Left lobe of liver (tissue), 2 donors: ENCODE data around the gene IREB2. TPM values are rescaled to one million over a fixed set of nuclear protein-coding genes. Genes with fewer than 3 reads are reported as not detected.

ENCODE experiments used
- ATAC-seq: fragments of 200-7000 bp; cut with Tn5 transposase; one replicate; pipeline ENCODE4 v1.9.1; 2020; ENCODE audit warnings: mild to moderate bottlenecking, moderate library complexity
- DNase-seq: peaks from one replicate; pipeline ENCODE4 v3.0.0-alpha.2; 2020; ENCODE audit warnings: low spot score
- total RNA-seq: library from RNA; stranded (reverse); gene quantifications from one replicate; pipeline ENCODE4 v1.2.1, GENCODE V29; 2021
- donor health status: DM: no; HTN: no; CAD: no; lungs with moderate emphysema.
- donor health status: DM: no; HTN: yes; CAD: no.

Gene IREB2
- total RNA-seq, 1 donor from 2014 or later: 25.1 TPM

GRCh38 chr15:78405336-78405924 lies 32.6 kb upstream of the IREB2 start:
- DNase-seq: no peak
- ATAC-seq: no peak

- ATAC-seq: no peak
Measured at GRCh38 chr15:78406016-78406585, 31.9 kb upstream of the IREB2 start.

GRCh38 chr15:78407608-78408354 lies 30.2 kb upstream of the IREB2 start:
- ATAC-seq (no peak), DNase-seq (no peak)

More at GRCh38 chr15:78406016-78406585, 31.9 kb upstream of the IREB2 start:
- DNase-seq: no peak

GRCh38 chr15:78408355-78408640 lies 29.7 kb upstream of the IREB2 start:
- ATAC-seq: no peak
- DNase-seq: no peak

- ATAC-seq (no peak), DNase-seq (no peak)
Measured at GRCh38 chr15:78408961-78409360, 29.1 kb upstream of the IREB2 start.

GRCh38 chr15:78411061-78411460 lies 27.0 kb upstream of the IREB2 start:
- DNase-seq (no peak), ATAC-seq (no peak)

- ATAC-seq: peak; percentile 26
- DNase-seq: no peak
Measured at GRCh38 chr15:78414621-78415250, 23.3 kb upstream of the IREB2 start.

GRCh38 chr15:78415284-78415683 lies 22.7 kb upstream of the IREB2 start:
- ATAC-seq (peak; percentile 76), DNase-seq (no peak)

GRCh38 chr15:78417754-78418630 lies 20.0 kb upstream of the IREB2 start:
- DNase-seq (no peak), ATAC-seq (no peak)

- ATAC-seq (peak; percentile 32), DNase-seq (no peak)
Measured at GRCh38 chr15:78418686-78419085, 19.3 kb upstream of the IREB2 start.

GRCh38 chr15:78419367-78419766 lies 18.6 kb upstream of the IREB2 start:
- DNase-seq (no peak), ATAC-seq (no peak)

GRCh38 chr15:78420220-78420619 lies 17.8 kb upstream of the IREB2 start:
- ATAC-seq (no peak), DNase-seq (no peak)

GRCh38 chr15:78420766-78421165 lies 17.2 kb upstream of the IREB2 start:
- DNase-seq: no peak

GRCh38 chr15:78421238-78421965 lies 16.6 kb upstream of the IREB2 start:
- DNase-seq (no peak), ATAC-seq (no peak)

More at GRCh38 chr15:78420766-78421165, 17.2 kb upstream of the IREB2 start:
- ATAC-seq: no peak

- ATAC-seq (peak; percentile 98), DNase-seq (peak; percentile 68)
Measured at GRCh38 chr15:78422571-78423340, 15.3 kb upstream of the IREB2 start.

GRCh38 chr15:78424673-78425072 lies 13.3 kb upstream of the IREB2 start:
- no peak for DNase-seq
- ATAC-seq: no peak

GRCh38 chr15:78425643-78426042 lies 12.4 kb upstream of the IREB2 start:
- DNase-seq (no peak), ATAC-seq (no peak)

GRCh38 chr15:78426300-78426699 lies 11.7 kb upstream of the IREB2 start:
- no peak for ATAC-seq
- no peak for DNase-seq

- DNase-seq: no peak
- ATAC-seq: no peak
Measured at GRCh38 chr15:78427953-78428352, 10.1 kb upstream of the IREB2 start.

GRCh38 chr15:78429477-78429876 lies 8.5 kb upstream of the IREB2 start:
- ATAC-seq (peak; percentile 67), DNase-seq (no peak)
